ENCODE measurements around the gene BSND. TPM values are rescaled to one million over a fixed set of nuclear protein-coding genes. Genes with fewer than 3 reads are reported as not detected.
A peak's percentile ranks its signal among the peaks of the same experiment; 100 is the strongest.

Gene BSND
- total RNA-seq, 1 donor from 2014 or later: not detected

GRCh38 chr1:54965624-54966340, 33.0 kb upstream of the BSND start:
- intact Hi-C loops (cut with micrococcal nuclease): no loop called here
- no peaks in the 10 kb centered on the region for H3K9me3 Mint-ChIP-seq
- H3K36me3 Mint-ChIP-seq (ENCODE audit: low read depth): no peaks in the 10 kb centered on the region
- H3K27me3 Mint-ChIP-seq (ENCODE audit: insufficient read depth): peaks cover 14% of the 10 kb centered on the region
- peaks cover 7% of the 10 kb centered on the region for H3K4me1 Mint-ChIP-seq (ENCODE audit: low read depth)
- H3K27ac Mint-ChIP-seq: no peak overlapping the region
- no peak overlapping the region for H3K4me3 Mint-ChIP-seq
- no peak for DNase-seq (ENCODE audit: low spot score)

- DNase-seq (ENCODE audit: low spot score): no peak
- intact Hi-C loops (cut with micrococcal nuclease): no loop called here
- H3K4me1 Mint-ChIP-seq (ENCODE audit: low read depth): peaks cover 16% of the 10 kb centered on the region
- H3K27me3 Mint-ChIP-seq (ENCODE audit: insufficient read depth): peaks cover 11% of the 10 kb centered on the region
- no peaks in the 10 kb centered on the region for H3K9me3 Mint-ChIP-seq
- H3K36me3 Mint-ChIP-seq (ENCODE audit: low read depth): no peaks in the 10 kb centered on the region
- H3K27ac Mint-ChIP-seq: no peak overlapping the region
- H3K4me3 Mint-ChIP-seq: no peak overlapping the region
Measured at GRCh38 chr1:54967372-54967771, 31.4 kb upstream of the BSND start.

GRCh38 chr1:54968551-54968950, 30.2 kb upstream of the BSND start:
- H3K9me3 Mint-ChIP-seq: no peaks in the 10 kb centered on the region
- H3K4me3 Mint-ChIP-seq: no peak overlapping the region
- no peaks in the 10 kb centered on the region for H3K36me3 Mint-ChIP-seq (ENCODE audit: low read depth)
- H3K27me3 Mint-ChIP-seq (ENCODE audit: insufficient read depth): peaks cover 19% of the 10 kb centered on the region
- H3K4me1 Mint-ChIP-seq (ENCODE audit: low read depth): peaks cover 16% of the 10 kb centered on the region
- H3K27ac Mint-ChIP-seq: no peak overlapping the region
- intact Hi-C loops (cut with micrococcal nuclease): no loop called here
- no peak for DNase-seq (ENCODE audit: low spot score)

- Mint-ChIP-seq H3K27ac (no peak overlapping the region), H3K27me3 (ENCODE audit: insufficient read depth) (peaks cover 19% of the 10 kb centered on the region), H3K4me1 (ENCODE audit: low read depth) (peaks cover 16% of the 10 kb centered on the region), H3K36me3 (ENCODE audit: low read depth) (no peaks in the 10 kb centered on the region), H3K4me3 (no peak overlapping the region), H3K9me3 (no peaks in the 10 kb centered on the region)
- intact Hi-C loops (cut with micrococcal nuclease): no loop called here
- DNase-seq (ENCODE audit: low spot score): no peak
Measured at GRCh38 chr1:54969879-54970278, 28.9 kb upstream of the BSND start.

DNA sequence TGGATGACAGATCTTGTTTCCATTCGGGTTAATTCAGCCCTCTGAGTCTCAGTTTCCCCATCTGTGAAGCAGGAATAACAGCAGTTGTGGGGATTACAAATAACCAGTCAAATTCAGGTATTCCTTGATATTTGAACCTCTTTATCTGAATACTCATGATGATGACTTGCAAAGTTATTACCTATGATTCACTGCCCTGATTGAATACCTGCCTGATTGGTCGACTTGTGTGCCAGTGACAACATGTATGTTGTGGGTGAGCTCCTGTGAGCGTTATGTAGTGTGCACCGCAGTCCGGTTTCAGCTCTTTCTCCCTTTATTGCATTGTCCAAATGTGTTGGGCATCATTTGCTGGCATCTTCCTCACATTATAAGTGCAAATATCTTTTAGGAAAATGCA, 27.8 kb upstream of the BSND start:
- H3K36me3 Mint-ChIP-seq (ENCODE audit: low read depth): no peaks in the 10 kb centered on the region
- intact Hi-C loops (cut with micrococcal nuclease): no loop called here
- H3K4me1 Mint-ChIP-seq (ENCODE audit: low read depth): peaks cover 14% of the 10 kb centered on the region
- H3K27me3 Mint-ChIP-seq (ENCODE audit: insufficient read depth): peaks cover 27% of the 10 kb centered on the region
- no peak for DNase-seq (ENCODE audit: low spot score)
- H3K4me3 Mint-ChIP-seq: no peak overlapping the region
- H3K9me3 Mint-ChIP-seq: no peaks in the 10 kb centered on the region
- H3K27ac Mint-ChIP-seq: no peak overlapping the region

DNA sequence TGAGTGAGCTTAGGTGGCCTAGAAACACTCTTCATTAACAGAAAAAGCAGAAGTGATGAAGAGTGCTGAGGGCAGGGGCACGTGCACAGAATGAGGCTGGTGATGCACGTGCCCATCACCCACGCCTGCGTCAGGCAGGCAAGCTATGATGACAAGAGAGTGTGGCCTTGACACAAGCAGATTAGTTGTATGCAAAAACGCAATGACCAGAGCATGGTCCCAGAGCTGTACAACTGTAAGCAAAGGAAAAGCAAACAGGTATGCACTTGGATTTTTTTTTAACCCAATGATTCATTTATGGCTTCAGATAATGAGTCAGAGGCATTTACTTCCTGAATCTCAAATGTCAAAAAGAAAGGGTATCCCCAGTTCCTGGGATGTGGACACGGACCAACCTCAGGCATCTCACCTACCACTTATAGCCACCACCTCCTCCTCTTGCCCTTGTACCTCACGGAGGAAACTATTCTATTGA, 27.4 kb upstream of the BSND start:
- Mint-ChIP-seq H3K9me3 (no peaks in the 10 kb centered on the region), H3K27me3 (ENCODE audit: insufficient read depth) (peaks cover 27% of the 10 kb centered on the region), H3K4me3 (no peak overlapping the region)

DNA sequence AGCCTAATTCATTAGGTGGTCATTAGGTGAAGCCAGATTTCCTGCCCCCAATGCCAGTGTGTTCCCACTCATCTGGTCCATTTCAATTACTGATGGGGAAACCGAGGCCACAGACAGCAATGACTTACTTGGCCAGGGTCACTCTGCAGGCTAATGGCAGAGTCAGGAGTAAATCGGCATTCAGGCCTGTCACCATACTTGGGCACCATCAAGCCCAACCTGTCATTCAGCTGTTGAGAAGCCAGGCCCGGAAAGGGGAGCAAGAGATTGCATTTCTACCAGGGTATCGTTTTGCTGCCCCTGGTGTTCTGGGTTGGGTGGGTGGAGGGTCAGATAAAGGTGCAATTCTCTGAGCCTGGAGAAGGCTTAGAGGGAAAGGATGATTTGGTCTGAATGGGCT, 26.3 kb upstream of the BSND start:
- Mint-ChIP-seq H3K4me1 (ENCODE audit: low read depth) (peaks cover 9% of the 10 kb centered on the region), H3K36me3 (ENCODE audit: low read depth) (no peaks in the 10 kb centered on the region), H3K27me3 (ENCODE audit: insufficient read depth) (peaks cover 29% of the 10 kb centered on the region), H3K27ac (no peak overlapping the region), H3K4me3 (no peak overlapping the region), H3K9me3 (no peaks in the 10 kb centered on the region)
- intact Hi-C loops (cut with micrococcal nuclease): no loop called here
- DNase-seq (ENCODE audit: low spot score): no peak

More for the DNA sequence above, 27.4 kb upstream of the BSND start:
- Mint-ChIP-seq H3K36me3 (ENCODE audit: low read depth) (no peaks in the 10 kb centered on the region), H3K27ac (no peak overlapping the region), H3K4me1 (ENCODE audit: low read depth) (peaks cover 10% of the 10 kb centered on the region)
- intact Hi-C loops (cut with micrococcal nuclease): no loop called here
- no peak for DNase-seq (ENCODE audit: low spot score)

DNA sequence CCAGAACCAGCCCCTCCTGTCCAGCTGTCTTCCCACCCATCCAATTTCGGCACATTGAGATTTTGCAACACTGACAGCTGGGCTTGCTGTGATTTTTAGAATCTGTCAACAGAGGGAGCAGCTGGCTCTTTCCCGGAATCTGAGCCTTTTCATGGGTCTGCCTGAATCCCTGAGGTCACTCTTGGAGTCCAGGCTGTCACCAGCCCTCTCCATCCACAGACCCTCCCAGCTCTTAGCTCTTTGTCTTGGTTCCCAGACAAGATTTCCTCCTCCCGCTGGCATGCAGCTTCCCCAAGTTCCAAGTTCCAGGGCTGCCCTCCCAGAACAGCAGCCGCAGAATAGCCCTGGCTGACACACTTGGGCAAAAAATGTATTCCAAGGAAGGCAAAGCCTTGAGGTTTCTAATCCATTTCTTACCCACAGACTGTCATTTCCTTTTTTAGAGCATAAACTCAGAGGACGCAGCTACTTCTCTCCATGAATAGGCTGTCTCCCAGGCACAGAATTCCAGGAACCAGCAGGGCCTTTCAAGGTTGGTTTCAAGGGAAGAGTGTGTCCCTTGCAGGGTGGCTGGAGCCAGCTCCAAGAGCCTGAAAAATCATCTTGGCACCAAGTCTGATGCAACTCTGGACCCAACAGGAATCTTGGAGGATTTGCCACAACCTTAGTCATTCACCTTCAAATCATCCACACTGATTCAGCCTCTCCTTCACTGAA, 25.4 kb upstream of the BSND start:
- no peaks in the 10 kb centered on the region for H3K36me3 Mint-ChIP-seq (ENCODE audit: low read depth)
- H3K27me3 Mint-ChIP-seq (ENCODE audit: insufficient read depth): peaks cover 32% of the 10 kb centered on the region
- intact Hi-C loops (cut with micrococcal nuclease): no loop called here
- no peaks in the 10 kb centered on the region for H3K9me3 Mint-ChIP-seq
- no peak overlapping the region for H3K4me3 Mint-ChIP-seq
- no peak for DNase-seq (ENCODE audit: low spot score)
- H3K27ac Mint-ChIP-seq: no peak overlapping the region
- H3K4me1 Mint-ChIP-seq (ENCODE audit: low read depth): peaks cover 9% of the 10 kb centered on the region

DNA sequence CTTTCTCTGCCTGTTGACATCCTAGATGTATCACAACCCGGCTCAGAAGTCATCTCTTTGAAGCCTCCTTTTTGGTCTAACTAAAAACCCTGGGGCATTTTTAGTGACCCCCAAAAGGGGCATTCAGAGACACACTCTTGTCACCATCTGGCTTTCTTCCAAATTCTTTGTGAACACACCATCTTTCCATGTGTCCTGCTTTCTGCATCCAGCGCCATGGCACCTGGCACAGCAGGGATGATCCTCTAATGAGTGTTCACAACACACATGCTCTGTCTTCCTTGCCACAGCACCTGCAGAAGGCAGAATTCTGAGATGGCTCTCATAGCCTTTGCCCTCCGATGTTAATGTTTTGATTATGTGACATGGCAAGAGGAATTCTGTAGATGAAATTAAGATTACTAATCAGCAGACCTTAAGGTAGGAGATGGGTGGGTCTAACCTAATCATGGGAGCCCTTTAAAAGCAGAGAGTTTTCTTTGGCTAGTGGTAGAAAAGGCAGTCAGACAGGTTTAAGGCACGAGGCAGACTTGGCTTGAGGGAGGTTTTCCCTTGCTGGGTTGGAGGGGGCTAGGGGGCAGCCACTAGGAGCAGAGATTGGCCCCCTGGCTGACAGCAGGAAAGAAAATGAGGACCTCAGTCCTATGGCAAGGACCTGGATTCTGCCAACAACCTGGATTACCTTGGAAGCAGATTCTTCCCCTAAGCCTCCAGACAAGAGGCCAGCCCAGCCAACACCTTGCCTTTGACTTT, 23.2 kb upstream of the BSND start:
- intact Hi-C loops (cut with micrococcal nuclease): no loop called here
- Mint-ChIP-seq H3K9me3 (no peaks in the 10 kb centered on the region), H3K4me3 (no peak overlapping the region), H3K36me3 (ENCODE audit: low read depth) (no peaks in the 10 kb centered on the region), H3K4me1 (ENCODE audit: low read depth) (peaks cover 9% of the 10 kb centered on the region), H3K27me3 (ENCODE audit: insufficient read depth) (peaks cover 40% of the 10 kb centered on the region), H3K27ac (no peak overlapping the region)
- no peak for DNase-seq (ENCODE audit: low spot score)

- Mint-ChIP-seq H3K9me3 (no peaks in the 10 kb centered on the region), H3K27ac (no peak overlapping the region)
Measured at GRCh38 chr1:54976747-54977146, 22.0 kb upstream of the BSND start.

DNA sequence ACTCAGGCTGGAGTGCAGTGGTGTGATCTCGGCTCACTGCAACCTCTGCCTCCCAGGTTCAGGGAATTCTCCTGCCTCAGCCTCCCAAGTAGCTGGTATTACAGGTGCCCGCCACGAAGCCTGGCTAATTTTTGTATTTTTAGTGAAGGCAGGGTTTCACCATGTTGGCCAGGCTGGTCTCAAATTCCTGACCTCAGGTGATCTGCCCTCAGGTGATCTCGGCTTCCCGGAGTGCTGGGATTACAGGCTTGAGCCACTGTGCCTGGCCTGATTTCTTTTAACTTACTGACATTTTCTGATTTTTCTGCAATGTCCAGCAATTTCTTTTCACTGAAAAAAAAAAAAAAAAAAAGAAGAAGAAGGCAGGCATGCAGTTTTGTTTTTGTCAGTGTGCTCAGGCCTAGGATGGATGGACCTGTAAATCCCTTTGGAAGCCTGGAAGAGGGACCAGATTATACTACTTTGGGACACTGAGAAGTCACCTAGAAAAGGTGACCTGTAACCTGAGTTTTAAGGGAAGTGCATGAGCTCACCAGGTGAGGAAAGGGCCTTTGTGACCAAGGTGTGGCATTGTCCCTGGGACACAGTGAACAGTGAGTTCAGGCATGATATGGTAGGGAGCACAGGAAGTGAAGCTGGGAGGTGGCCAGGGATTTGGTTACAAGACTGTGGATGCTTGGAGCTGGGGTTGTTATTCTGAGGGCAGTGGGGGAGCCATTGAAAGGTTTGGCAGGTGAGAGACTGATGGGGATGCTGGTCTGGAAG, 21.0 kb upstream of the BSND start:
- Mint-ChIP-seq H3K9me3 (no peaks in the 10 kb centered on the region), H3K27me3 (ENCODE audit: insufficient read depth) (peaks cover 50% of the 10 kb centered on the region), H3K4me3 (no peak overlapping the region), H3K27ac (peak overlapping the region; percentile 9), H3K4me1 (ENCODE audit: low read depth) (no peaks in the 10 kb centered on the region), H3K36me3 (ENCODE audit: low read depth) (no peaks in the 10 kb centered on the region)
- intact Hi-C loops (cut with micrococcal nuclease): no loop called here
- no peak for DNase-seq (ENCODE audit: low spot score)

More at GRCh38 chr1:54976747-54977146, 22.0 kb upstream of the BSND start:
- no peak overlapping the region for H3K4me3 Mint-ChIP-seq
- H3K27me3 Mint-ChIP-seq (ENCODE audit: insufficient read depth): peaks cover 48% of the 10 kb centered on the region
- no peaks in the 10 kb centered on the region for H3K36me3 Mint-ChIP-seq (ENCODE audit: low read depth)
- peaks cover under 1% of the 10 kb centered on the region for H3K4me1 Mint-ChIP-seq (ENCODE audit: low read depth)
- DNase-seq (ENCODE audit: low spot score): no peak
- intact Hi-C loops (cut with micrococcal nuclease): no loop called here

GRCh38 chr1:54978528-54979326, 20.0 kb upstream of the BSND start:
- H3K4me1 Mint-ChIP-seq (ENCODE audit: low read depth): no peaks in the 10 kb centered on the region
- no peak overlapping the region for H3K27ac Mint-ChIP-seq
- peaks cover 44% of the 10 kb centered on the region for H3K27me3 Mint-ChIP-seq (ENCODE audit: insufficient read depth)
- no peak for DNase-seq (ENCODE audit: low spot score)
- intact Hi-C loops (cut with micrococcal nuclease): no loop called here
- no peak overlapping the region for H3K4me3 Mint-ChIP-seq
- H3K36me3 Mint-ChIP-seq (ENCODE audit: low read depth): no peaks in the 10 kb centered on the region
- H3K9me3 Mint-ChIP-seq: no peaks in the 10 kb centered on the region

All from activated T-helper 1 cell treated with anti-CD3 and anti-CD28 coated beads, Interleukin-12 subunit alpha, Interleukin-12 subunit beta, Interleukin-2, Interleukin-4 antibody, amounts not matched to agents 30 ng/mL and 10 ng/mL and 1 ng/mL, durations not matched to agents 14 hours and 24 hours and 36 hours (primary cell).